H1 (cell line): Measurements from ENCODE around the gene LRRC32. TPM values are rescaled to one million over a fixed set of nuclear protein-coding genes. Genes with fewer than 3 reads are reported as not detected.

Experiments used
- CTCF ChIA-PET: fragments of 300-600 bp; sonication (Branson Sonifier 250); formaldehyde crosslinking; loops from one replicate; lab custom pipeline; 2021; ENCODE audit not compliant: partially characterized antibody; lab: Charles Lee
- POLR2A ChIA-PET: fragments of 300-600 bp; sonication (Branson Sonifier 250); formaldehyde crosslinking; loops from one replicate; lab custom pipeline; 2021; ENCODE audit warnings: inconsistent platforms; ENCODE audit not compliant: partially characterized antibody; lab: Charles Lee
- DNase-seq, 2 experiments: peaks; one replicate each; pipeline versions ENCODE4 v3.0.0 to v3.0.0-alpha.2; 2010 to 2022; ENCODE audit warnings: low spot score in 2 of 2, low read depth in 1 of 2, mixed read lengths in 1 of 2
- FAIRE-seq: peaks from 2 replicates; lab custom pipeline; 2011; peaks lifted over from hg19 to GRCh38; lab: Jason Lieb, UNC
- H2AFZ ChIP-seq: 2 replicates; pipeline ENCODE4 v1.8.1; 2012; ENCODE audit warnings: low read length, inconsistent platforms
- H2AK5ac ChIP-seq: 2 replicates; pipeline ENCODE4 v1.6.1; 2013; ENCODE audit warnings: low read depth, low read length
- H2BK120ac ChIP-seq: replicated peaks from 2 replicates; pipeline ENCODE3; 2013; ENCODE audit warnings: low read depth, low read length, inconsistent platforms
- H2BK12ac ChIP-seq: 2 replicates; pipeline ENCODE4 v1.6.1; 2013; ENCODE audit warnings: low read depth, low read length
- H2BK15ac ChIP-seq: 2 replicates; pipeline ENCODE4 v1.6.1; 2013; ENCODE audit warnings: low read length
- H2BK20ac ChIP-seq: 2 replicates; pipeline ENCODE4 v1.6.1; 2013; ENCODE audit warnings: low read length
- H2BK5ac ChIP-seq: 2 replicates; pipeline ENCODE4 v1.6.1; 2013; ENCODE audit warnings: low read depth, low read length
- H3K14ac ChIP-seq: 2 replicates; pipeline ENCODE4 v1.6.1; 2013; ENCODE audit warnings: inconsistent platforms; ENCODE audit not compliant: insufficient read length
- H3K18ac ChIP-seq: 2 replicates; pipeline ENCODE4 v1.6.1; 2013; ENCODE audit warnings: low read length; ENCODE audit errors: extremely low read depth
- H3K23ac ChIP-seq: 2 replicates; pipeline ENCODE4 v1.6.1; 2013; ENCODE audit warnings: inconsistent platforms; ENCODE audit not compliant: insufficient read length
- H3K23me2 ChIP-seq: 2 replicates; pipeline ENCODE4 v1.6.1; 2013; ENCODE audit warnings: low read depth, low read length
- H3K27ac ChIP-seq: 2 replicates; pipeline ENCODE4 v1.6.1; 2011; ENCODE audit warnings: low read depth, low read length, inconsistent platforms
- H3K27me3 ChIP-seq, 4 experiments: replicated peaks in 1 of 4; 1 replicate in 1 of 4; 2 replicates in 3 of 4; pipeline versions ENCODE4 v1.6.1 to v1.8.1; 2011 to 2013; ENCODE audit warnings: low read length in 3 of 4, mild to moderate bottlenecking in 3 of 4, inconsistent platforms in 2 of 4, mixed read lengths in 2 of 4, moderate library complexity in 1 of 4; ENCODE audit not compliant: control insufficient read depth in 3 of 4, insufficient read depth in 3 of 4; ENCODE audit errors: extremely low read depth in 1 of 4
- H3K36me3 ChIP-seq, 4 experiments: 2 replicates each; pipeline versions ENCODE4 v1.6.1 to v1.8.1; 2011 to 2013; ENCODE audit warnings: mild to moderate bottlenecking in 4 of 4, low read length in 3 of 4, moderate library complexity in 2 of 4, control low read depth in 1 of 4, inconsistent platforms in 1 of 4; ENCODE audit not compliant: insufficient read depth in 4 of 4, control insufficient read depth in 2 of 4
- H3K4ac ChIP-seq: replicated peaks from 2 replicates; pipeline ENCODE3; 2013; ENCODE audit warnings: low read length, low read depth, mixed read lengths, inconsistent platforms; ENCODE audit not compliant: insufficient read length
- H3K4me1 ChIP-seq, 4 experiments: replicated peaks in 1 of 4; 1 replicate in 1 of 4; 2 replicates in 3 of 4; pipeline versions ENCODE4 v1.6.1 to v1.8.1; 2011 to 2013; ENCODE audit warnings: low read length in 3 of 4, inconsistent platforms in 2 of 4, mixed read lengths in 1 of 4; ENCODE audit not compliant: insufficient read depth in 4 of 4, control insufficient read depth in 3 of 4
- H3K4me2 ChIP-seq, 2 experiments: 2 replicates each; pipeline versions ENCODE4 v1.6.1 to v1.8.1; 2011 to 2013; ENCODE audit warnings: low read depth in 2 of 2, low read length in 2 of 2, control low read depth in 1 of 2, inconsistent platforms in 1 of 2, mild to moderate bottlenecking in 1 of 2; ENCODE audit not compliant: insufficient read depth in 1 of 2
- H3K4me3 ChIP-seq, 4 experiments: fragments of 200-600, 300-600 bp in 1 of 4; sonication (generic), shearing (Covaris generic), sonication (Bioruptor Twin) in 1 of 4; 2 replicates each; pipeline versions ENCODE4 v1.5.1 to v1.8.1; 2011 to 2016; ENCODE audit warnings: low read length in 4 of 4, low read depth in 3 of 4, control low read depth in 2 of 4, inconsistent platforms in 2 of 4, mild to moderate bottlenecking in 2 of 4, mixed read lengths in 1 of 4, moderate library complexity in 1 of 4; ENCODE audit not compliant: insufficient read depth in 2 of 4; ENCODE audit errors: extremely low read depth in 1 of 4
- H3K56ac ChIP-seq: replicated peaks from 2 replicates; pipeline ENCODE3; 2013; ENCODE audit warnings: low read depth, mild to moderate bottlenecking, mixed read lengths, low read length, inconsistent platforms; ENCODE audit not compliant: insufficient read length
- H3K79me1 ChIP-seq: 2 replicates; pipeline ENCODE4 v1.6.1; 2013; ENCODE audit warnings: low read depth, low read length, control low read depth
- H3K79me2 ChIP-seq, 2 experiments: 2 replicates each; pipeline versions ENCODE4 v1.6.1 to v1.8.1; 2012 to 2013; ENCODE audit warnings: low read length in 2 of 2, mild to moderate bottlenecking in 2 of 2, inconsistent platforms in 1 of 2; ENCODE audit not compliant: insufficient read depth in 2 of 2, control insufficient read depth in 1 of 2
- H3K9ac ChIP-seq, 4 experiments: replicated peaks in 1 of 4; 1 replicate in 1 of 4; 2 replicates in 3 of 4; pipeline versions ENCODE4 v1.6.1 to v1.8.1; 2011 to 2013; ENCODE audit warnings: low read depth in 3 of 4, low read length in 3 of 4, control low read depth in 2 of 4, mild to moderate bottlenecking in 2 of 4, moderate library complexity in 2 of 4, inconsistent platforms in 1 of 4; ENCODE audit errors: extremely low read depth in 1 of 4
- H3K9me3 ChIP-seq, 2 experiments: 2 replicates each; pipeline versions ENCODE4 v1.6.1 to v1.8.1; 2012 to 2013; ENCODE audit warnings: mild to moderate bottlenecking in 2 of 2, moderate library complexity in 2 of 2, control low read depth in 1 of 2, inconsistent platforms in 1 of 2, low read depth in 1 of 2, low read length in 1 of 2, mixed read lengths in 1 of 2; ENCODE audit not compliant: insufficient read depth in 2 of 2
- H4K20me1 ChIP-seq, 2 experiments: replicated peaks in 1 of 2; 2 replicates each; pipeline versions ENCODE3 to v1.8.1; 2011 to 2013; ENCODE audit warnings: inconsistent platforms in 2 of 2, low read length in 2 of 2, mild to moderate bottlenecking in 1 of 2; ENCODE audit not compliant: insufficient read depth in 2 of 2, control insufficient read depth in 1 of 2
- H4K5ac ChIP-seq: 2 replicates; pipeline ENCODE4 v1.6.1; 2013; ENCODE audit warnings: low read length, low read depth, mixed read lengths, inconsistent platforms; ENCODE audit not compliant: insufficient read length
- H4K8ac ChIP-seq: 2 replicates; pipeline ENCODE4 v1.8.0; 2013; ENCODE audit warnings: mild to moderate bottlenecking, moderate library complexity, low read length, inconsistent platforms; ENCODE audit not compliant: insufficient read depth; ENCODE audit errors: extremely low read depth
- H4K91ac ChIP-seq: replicated peaks from 2 replicates; pipeline ENCODE3; 2013; ENCODE audit warnings: low read length, mixed read lengths, inconsistent platforms; ENCODE audit not compliant: insufficient read length
- HDAC6 ChIP-seq: IDR thresholded peaks from one replicate; pipeline ENCODE4 v1.7.1; 2012; ENCODE audit warnings: low read depth, mild to moderate bottlenecking, inconsistent platforms, low read length, moderate library complexity
- POLR2AphosphoS5 ChIP-seq: IDR thresholded peaks from 2 replicates; pipeline ENCODE4 v1.6.1; 2011; ENCODE audit warnings: low read depth, low read length
- RAD21 ChIP-seq, 2 experiments: IDR thresholded peaks in 1 of 2; conservative IDR thresholded peaks in 1 of 2; 2 replicates each; pipeline ENCODE4 v1.6.1; 2011; ENCODE audit warnings: low read depth in 2 of 2, low read length in 2 of 2, improper control_type of control experiment in 1 of 2, inconsistent platforms in 1 of 2, mild to moderate bottlenecking in 1 of 2, moderate library complexity in 1 of 2
- WGBS, 2 experiments: shearing (Covaris generic) in 1 of 2; methylation state at CpG; one replicate each; pipeline versions ENCODE4 v1.1.6 to v1.1.7; 2013 to 2015; ENCODE audit warnings: low lambda C conversion rate in 2 of 2, mixed read lengths in 2 of 2, inconsistent platforms in 1 of 2, low coverage in 1 of 2, missing lambda C conversion rate in 1 of 2; ENCODE audit not compliant: insufficient replicate concordance in 2 of 2, insufficient coverage in 1 of 2, insufficient read length in 1 of 2; ENCODE audit errors: extremely low coverage in 1 of 2, missing lambda C conversion rate in 1 of 2; 5-methylcytosine and 5-hydroxymethylcytosine counted together
- polyA plus RNA-seq, 7 experiments: library from polyadenylated mRNA; depleted of rRNA in 3 of 7; stranded (reverse) in 5 of 7; unstranded in 2 of 7; fragments of >200 nt in 5 of 7; fragments of 200-250 nt in 2 of 7; gene quantifications; 1 replicate in 5 of 7; 2 replicates in 1 of 7; 4 replicates in 1 of 7; pipeline versions ENCODE4 v1.2.1 to v1.2.3, GENCODE V29; 2011 to 2013; ENCODE audit warnings: missing spikeins in 2 of 7, mixed read lengths in 2 of 7
- total RNA-seq: library from RNA; stranded (reverse); fragmentation: NEBNext Ultra II Directional; extraction: Animal tissue kit (Norgen Biotek cat#: 25700); gene quantifications from 2 replicates; pipeline ENCODE4 v1.2.1, GENCODE V29; 2021

Gene LRRC32
- total and polyA plus RNA-seq, 2 of the 8 experiments (the other 6 are each of a cell fraction or from before 2014, with no cell fraction given): 0.99 to 1.9 TPM

- Histone ChIP-seq H3K27me3 (no peaks in the 10 kb centered on the region), H3K79me1 (no peaks in the 10 kb centered on the region), H2BK5ac (no peak overlapping the region), H3K4me1 (no peaks in the 10 kb centered on the region), H4K91ac (no peak overlapping the region), H2BK12ac (no peak overlapping the region), H2AFZ (no peak overlapping the region), H4K20me1 (no peaks in the 10 kb centered on the region), H3K4me2 (no peak overlapping the region), H3K23me2 (peaks cover 7% of the 10 kb centered on the region; the same call in 1 of the 2 replicates), H3K9ac (no peak overlapping the region), H3K9me3 (no peaks in the 10 kb centered on the region), H4K8ac (no peak overlapping the region), H3K4ac (no peak overlapping the region), H2AK5ac (no peak overlapping the region; the same call in 1 of the 2 replicates), H3K79me2 (no peaks in the 10 kb centered on the region), H3K4me3 (no peak overlapping the region), H3K36me3 (no peaks in the 10 kb centered on the region)
- CTCF ChIA-PET: interaction anchor here (1.0 to 1.6 kb wide), 3 partner anchors 10 to 37 kb away, joined by 3 to 11 read pairs (median 3); no protein-coding TSS in a partner anchor
- 97% methylated on average over 6 of the region's 6 CpGs; no CpG with 5 or more reads in 1 of the 2 experiments for WGBS, 2 experiments
- TF ChIP-seq POLR2AphosphoS5 (no peak), RAD21 (IDR thresholded peaks at IDR 0.05 in 1 of 2, conservative IDR thresholded peaks at IDR 0.05 in 1 of 2; ENCODE audit: low read depth in 2 of 2, low read length in 2 of 2) (no peak), HDAC6 (no peak)
- TF ChIP-seq, all 59 proteins: peak for 0
- Histone ChIP-seq H3K18ac (no peak overlapping the region), H2BK15ac (no peak overlapping the region), H3K23ac (no peak overlapping the region), H2BK120ac (no peak overlapping the region), H4K5ac (no peak overlapping the region), H2BK20ac (no peak overlapping the region), H3K14ac (no peak overlapping the region), H3K27ac (no peak overlapping the region), H3K56ac (no peak overlapping the region)
- POLR2A ChIA-PET: interaction anchor here (1.4 kb wide), 1 partner anchor 8 kb away, joined by 4 read pairs; no protein-coding TSS in a partner anchor
- FAIRE-seq (no peak), DNase-seq (no peak)
These were observed 41.6 kb upstream of the LRRC32 start for GRCh38 chr11:76712125-76712524.
